ENCODE data around the gene NOP14.

GRCh38 chr4:2925496-2925895, 37.7 kb downstream of the NOP14 start:
- TF ChIP-seq CTCF (IDR thresholded peaks at IDR 0.05) (no peak), EZH2 (IDR thresholded peaks at IDR 0.05; ENCODE audit: borderline replicate concordance, insufficient read depth, low read depth, low read length, poor library complexity, severe bottlenecking) (no peak)
